Stimulated activated CD8-positive, alpha-beta memory T cell treated with anti-CD3 and anti-CD28 coated beads, Interleukin-4, amount 100 ng/mL, for 1 hour (primary cell): ENCODE results near the gene MRPL50.

Experiments used
- DNase-seq, 2 donors: peaks; one replicate each; pipeline ENCODE4 v3.0.0-alpha.2; 2020; ENCODE audit warnings: low read depth in 2 of 2, low spot score in 1 of 2

The MRPL50 gene

GRCh38 chr9:101342595-101342994 lies 55.8 kb downstream of the MRPL50 start:
- DNase-seq, result no peak

DNA sequence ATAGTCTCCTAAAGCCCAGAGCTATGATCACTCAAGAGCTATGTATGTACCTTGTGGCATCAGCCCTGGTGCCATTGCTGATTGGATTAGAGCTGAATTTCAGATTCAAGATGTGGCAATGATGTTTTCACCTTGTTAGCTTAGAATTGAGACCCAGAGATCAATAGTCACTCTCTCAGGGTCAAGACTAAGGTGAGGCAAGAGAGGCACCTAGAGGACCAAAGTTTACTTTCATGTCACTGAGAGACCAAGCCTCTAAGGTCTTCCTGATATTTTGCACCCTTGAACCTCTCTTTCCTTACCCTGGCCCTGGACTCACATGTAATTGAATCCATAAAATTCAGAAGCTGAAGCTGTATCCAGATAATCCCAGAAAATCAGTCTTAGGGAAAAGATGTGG lies 56.5 kb downstream of the MRPL50 start:
- no peak for DNase-seq
